Epithelial cell of esophagus (primary cell): ENCODE data around the gene FBXW11.
A peak's percentile ranks its signal among the peaks of the same experiment; 100 is the strongest.
"Not testable (repeated sequence)": the region's sequence is repeated elsewhere in the genome, so short reads cannot be mapped to it uniquely, and the experiment has no call there.

Experiments used
- DNase-seq: peaks from one replicate; pipeline ENCODE4 v3.0.0; 2010; ENCODE audit warnings: low read depth
- H3K4me3 ChIP-seq: 2 replicates; pipeline ENCODE4 v1.5.1; 2011; ENCODE audit warnings: mild to moderate bottlenecking, low read length, control low read depth
- CTCF ChIP-seq: IDR thresholded peaks from 2 replicates; pipeline ENCODE4 v1.5.1; 2011; ENCODE audit warnings: low read depth, mild to moderate bottlenecking, low read length, control low read depth, inconsistent platforms; ENCODE audit not compliant: insufficient read depth; ENCODE audit errors: missing control alignments

The FBXW11 gene

GRCh38 chr5:171946000-171946781, 60.2 kb downstream of the FBXW11 start:
- peak; percentile 32 for TF ChIP-seq CTCF
- no peak for DNase-seq
- H3K4me3 ChIP-seq, result no peak overlapping the region

GRCh38 chr5:171945476-171945875, 61.0 kb downstream of the FBXW11 start:
- no peak for DNase-seq
- no peak overlapping the region for H3K4me3 ChIP-seq
- no peak for TF ChIP-seq CTCF

- H3K4me3 ChIP-seq, result no peak overlapping the region
- TF ChIP-seq CTCF, result no peak
Observed at GRCh38 chr5:171945066-171945465, 61.4 kb downstream of the FBXW11 start.

GRCh38 chr5:171942112-171942516, 64.3 kb downstream of the FBXW11 start:
- DNase-seq, H3K4me3 ChIP-seq: not testable (repeated sequence)

More at GRCh38 chr5:171945066-171945465, 61.4 kb downstream of the FBXW11 start:
- peak; percentile 44 for DNase-seq

GRCh38 chr5:171941675-171942074, 64.8 kb downstream of the FBXW11 start:
- not testable (repeated sequence) for DNase-seq, H3K4me3 ChIP-seq

GRCh38 chr5:171941275-171941674, 65.2 kb downstream of the FBXW11 start:
- H3K4me3 ChIP-seq, DNase-seq: not testable (repeated sequence)

- no peak for TF ChIP-seq CTCF
- no peak overlapping the region for H3K4me3 ChIP-seq
- DNase-seq, result no peak
Observed at GRCh38 chr5:171939951-171940350, 66.5 kb downstream of the FBXW11 start.

GRCh38 chr5:171938358-171938757, 68.1 kb downstream of the FBXW11 start:
- no peak for DNase-seq
- no peak for TF ChIP-seq CTCF
- H3K4me3 ChIP-seq, result no peak overlapping the region
